Activated CD4-positive, CD25-positive, alpha-beta regulatory T cell treated with anti-CD3 and anti-CD28 coated beads, Interleukin-2, amount 50 U/mL, for 24 hours (primary cell): ENCODE results near the gene SRD5A3.
"Not testable (repeated sequence)": the region's sequence is repeated elsewhere in the genome, so short reads cannot be mapped to it uniquely, and the experiment has no call there.

Source experiments
- ATAC-seq, 2 donors: fragments of 150-1000 bp; cut with Tn5 transposase; one replicate each; pipeline ENCODE4 v1.10.0; 2021; ENCODE audit warnings: mild to moderate bottlenecking in 1 of 2, moderate library complexity in 1 of 2

Gene SRD5A3

GRCh38 chr4:55347610-55348228 lies 1.7 kb downstream of the SRD5A3 start:
- no peak for ATAC-seq

GRCh38 chr4:55348466-55348865 lies 2.4 kb downstream of the SRD5A3 start:
- ATAC-seq, result no peak

DNA sequence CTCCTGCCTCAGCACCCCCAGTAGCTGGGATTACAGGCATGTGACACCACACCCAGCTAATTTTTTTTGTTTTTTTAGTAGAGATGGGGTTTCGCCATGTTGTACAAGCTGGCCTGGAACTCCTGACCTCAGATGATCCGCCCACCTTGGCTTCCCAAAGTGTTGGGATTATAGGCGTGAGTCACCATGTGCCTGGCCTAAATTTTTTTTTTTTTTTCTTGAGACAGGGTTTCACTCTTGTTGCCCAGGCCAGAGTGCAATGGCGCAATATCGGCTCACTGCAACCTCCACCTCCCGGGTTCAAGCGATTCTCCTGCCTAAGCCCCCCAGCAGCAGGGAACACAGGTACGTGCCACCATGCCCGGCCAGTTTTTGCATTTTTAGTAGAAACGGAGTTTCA lies 4.8 kb downstream of the SRD5A3 start:
- not testable (repeated sequence) for ATAC-seq

- no peak for ATAC-seq
Observed at GRCh38 chr4:55351824-55352223, 5.8 kb downstream of the SRD5A3 start.

- no peak for ATAC-seq
Observed at GRCh38 chr4:55352726-55353125, 6.7 kb downstream of the SRD5A3 start.

GRCh38 chr4:55353228-55353747 lies 7.2 kb downstream of the SRD5A3 start:
- not testable (repeated sequence) for ATAC-seq

- no peak for ATAC-seq
Observed at GRCh38 chr4:55354648-55355047, 8.6 kb downstream of the SRD5A3 start.

DNA sequence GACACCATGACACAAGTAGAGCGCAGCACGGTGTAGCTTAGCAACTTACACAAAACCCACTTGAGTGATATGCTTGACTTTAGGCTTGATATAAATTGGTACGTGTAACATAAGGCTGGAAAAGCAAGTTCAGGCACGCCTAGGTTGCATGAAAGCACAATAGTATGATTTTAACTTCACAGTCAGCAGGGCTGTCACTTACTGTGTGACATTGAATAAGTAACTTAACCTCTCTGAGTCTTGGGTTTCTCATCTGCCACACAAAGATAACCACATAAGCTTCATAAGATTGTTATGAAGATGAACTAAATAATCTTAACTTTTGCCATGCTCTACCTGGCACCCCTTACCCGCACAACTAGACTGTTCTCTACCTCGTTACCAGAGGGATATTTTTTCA lies 9.5 kb downstream of the SRD5A3 start:
- no peak for ATAC-seq

DNA sequence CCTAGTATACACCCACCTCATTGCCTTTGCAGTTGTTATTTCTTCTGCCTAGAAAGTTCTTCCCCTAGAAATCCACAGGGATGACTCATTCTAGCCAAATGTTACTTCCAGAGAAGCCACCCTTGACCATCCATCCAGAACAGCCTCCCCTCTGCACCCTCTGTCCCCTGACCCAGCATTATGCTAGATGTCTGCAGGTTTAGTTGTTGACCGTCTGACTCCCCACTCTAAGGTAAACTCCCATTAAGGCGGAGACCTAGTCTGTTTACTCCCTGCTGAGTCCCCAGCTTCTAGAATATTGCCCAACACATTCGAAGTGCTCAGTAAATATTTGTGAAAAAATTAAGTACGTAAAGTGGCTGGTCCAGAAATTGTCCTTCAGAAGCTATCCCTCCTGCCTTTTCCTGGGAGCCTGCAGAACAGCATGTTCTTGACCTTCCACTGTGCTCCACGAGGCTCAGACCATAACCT lies 11.0 kb downstream of the SRD5A3 start:
- no peak for ATAC-seq

DNA sequence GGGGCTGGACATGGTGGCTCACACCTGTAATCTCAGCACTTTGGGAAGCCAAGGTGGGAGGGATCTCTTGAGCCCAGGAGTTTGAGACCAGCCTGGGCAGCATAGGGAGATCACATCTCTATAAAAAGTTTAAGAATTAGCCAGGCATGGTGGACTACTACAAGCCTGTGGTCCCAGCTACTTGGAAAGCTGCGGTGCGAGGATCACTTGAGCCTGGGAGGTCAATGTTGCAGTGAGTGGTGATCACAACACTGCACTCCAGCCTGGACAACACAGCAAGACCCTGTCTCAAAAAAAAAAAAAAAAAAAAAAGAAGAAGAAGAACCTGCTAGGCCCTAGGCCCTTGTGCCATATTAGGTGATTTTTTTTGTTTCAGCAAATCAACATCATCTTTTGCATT lies 12.2 kb downstream of the SRD5A3 start:
- no peak for ATAC-seq

- peak; percentile 95 to 98 for ATAC-seq
Observed at GRCh38 chr4:55358668-55359067, 12.6 kb downstream of the SRD5A3 start.

- no peak for ATAC-seq
Observed at GRCh38 chr4:55359397-55359916, 13.4 kb downstream of the SRD5A3 start.

- not testable (repeated sequence) for ATAC-seq
Observed at GRCh38 chr4:55362938-55363337, 16.9 kb downstream of the SRD5A3 start.

DNA sequence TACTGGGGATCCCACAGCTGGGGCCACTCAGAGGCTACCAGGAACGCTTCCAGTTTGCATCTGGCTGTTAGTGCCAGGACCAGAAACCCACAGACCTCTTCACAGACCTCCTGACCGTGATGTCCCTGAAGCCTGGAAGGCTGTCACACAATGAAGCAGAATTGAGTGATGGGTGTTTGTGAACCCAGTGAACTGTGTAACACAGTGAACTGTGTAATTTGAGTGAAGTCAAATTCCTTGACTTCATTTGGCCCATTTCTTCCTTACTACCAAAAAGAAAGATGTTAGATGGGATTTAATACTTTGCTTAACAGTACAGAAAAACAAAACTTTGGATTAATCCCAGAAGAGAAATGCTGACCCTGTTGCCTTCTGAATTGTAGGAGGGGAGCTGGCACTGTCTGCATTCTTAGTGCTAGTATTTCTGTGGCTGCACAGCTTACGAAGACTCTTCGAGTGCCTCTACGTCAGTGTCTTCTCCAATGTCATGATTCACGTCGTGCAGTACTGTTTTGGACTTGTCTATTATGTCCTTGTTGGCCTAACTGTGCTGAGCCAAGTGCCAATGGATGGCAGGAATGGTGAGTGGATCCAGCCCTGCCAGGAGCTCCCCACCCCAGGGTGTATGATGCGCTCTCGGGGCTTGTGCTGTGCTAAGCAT lies 17.8 kb downstream of the SRD5A3 start:
- no peak for ATAC-seq

GRCh38 chr4:55364691-55365344 lies 18.8 kb downstream of the SRD5A3 start:
- no peak for ATAC-seq

DNA sequence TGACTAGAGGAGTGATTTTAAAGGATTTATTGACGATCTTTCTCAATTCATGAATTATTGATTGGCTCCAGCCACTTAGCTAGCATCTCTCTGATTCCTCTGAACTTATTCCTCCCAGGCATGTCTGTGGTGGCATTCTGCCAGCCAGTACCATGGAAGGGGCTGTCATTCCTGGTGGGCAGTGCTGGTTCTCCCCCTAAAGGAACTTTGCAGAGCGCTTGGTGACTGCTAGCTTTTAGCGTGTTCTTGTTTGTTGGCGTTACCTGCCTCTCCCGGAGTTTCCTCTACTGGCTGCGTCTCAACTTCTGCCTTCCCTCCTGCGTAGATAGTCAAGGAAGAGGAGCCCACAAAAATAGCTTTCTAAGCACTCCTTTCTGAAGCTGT lies 19.3 kb downstream of the SRD5A3 start:
- ATAC-seq, result no peak

DNA sequence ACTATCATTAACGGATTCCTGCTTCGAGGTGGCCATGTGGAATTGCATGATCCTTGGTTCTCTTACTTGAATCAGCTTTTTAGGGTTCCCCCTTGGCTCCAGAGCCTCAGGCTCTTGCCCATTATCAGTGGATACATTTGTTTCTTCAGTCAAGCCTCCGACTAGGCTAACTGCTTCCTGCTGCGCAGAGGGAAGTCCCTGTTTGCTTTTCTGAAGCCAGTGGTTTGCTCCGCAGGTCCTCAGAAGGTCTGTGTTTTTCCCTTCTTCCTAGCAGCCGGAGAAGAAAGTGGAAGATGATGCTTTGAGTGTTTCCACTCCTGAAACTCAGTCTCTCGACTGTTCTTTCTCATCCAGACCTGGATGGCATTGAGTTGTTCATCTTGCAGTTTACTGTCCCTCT lies 20.6 kb downstream of the SRD5A3 start:
- no peak for ATAC-seq

GRCh38 chr4:55367084-55367722 lies 21.2 kb downstream of the SRD5A3 start:
- no peak for ATAC-seq

GRCh38 chr4:55369968-55370367 lies 23.9 kb downstream of the SRD5A3 start:
- ATAC-seq, result no peak

DNA sequence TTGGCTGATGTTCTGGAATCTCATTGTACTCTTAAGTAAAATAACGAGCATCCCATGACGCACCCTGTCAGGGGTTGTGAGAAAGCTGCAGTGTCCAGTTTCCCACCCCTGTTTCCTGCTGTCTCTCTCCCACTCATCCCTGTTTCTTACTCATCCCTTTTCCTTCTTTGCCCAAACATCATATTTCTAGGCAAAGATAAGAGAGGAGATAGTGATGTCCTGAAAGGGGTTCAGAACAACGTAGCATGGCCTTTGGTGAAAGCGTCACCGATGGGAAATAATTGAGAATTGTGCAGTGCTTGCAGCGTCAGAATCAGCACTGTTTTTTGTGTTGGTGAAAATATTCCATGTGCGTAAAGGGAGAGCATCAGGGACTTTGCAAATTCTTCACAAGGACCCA lies 26.2 kb downstream of the SRD5A3 start:
- no peak for ATAC-seq

GRCh38 chr4:55373461-55373860 lies 27.4 kb downstream of the SRD5A3 start:
- no peak for ATAC-seq

DNA sequence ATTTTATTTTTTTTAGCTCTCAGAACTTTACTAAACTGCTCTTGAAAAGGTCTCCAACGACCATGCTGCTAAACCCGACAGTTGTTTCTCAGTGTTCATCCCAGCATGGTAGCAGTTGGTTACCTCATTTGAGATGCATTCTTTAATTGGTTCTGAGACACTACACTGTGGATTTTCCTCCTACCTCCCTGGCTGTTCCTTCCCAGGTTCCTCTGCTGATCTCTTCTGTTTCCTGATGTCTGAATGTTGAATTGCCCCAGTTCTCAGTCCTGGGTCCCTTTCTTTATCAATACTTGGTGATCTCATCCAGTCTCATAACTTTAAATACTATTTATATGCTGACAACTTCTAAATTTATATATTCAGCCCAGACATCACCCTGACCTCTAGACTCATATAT lies 30.7 kb downstream of the SRD5A3 start:
- no peak for ATAC-seq
